Transverse colon (tissue), 3 donors: Measurements from ENCODE around the gene IER5.

Source experiments
- CTCF ChIP-seq, 5 experiments: fragments of 200-600 bp in 3 of 5; fragments of 450-650 bp in 2 of 5; sonication (generic) in 3 of 5; IDR thresholded peaks; 1 replicate in 2 of 5; 2 replicates in 3 of 5; pipeline ENCODE4 v1.5.1; 2016 to 2017; ENCODE audit warnings: antibody characterized with exemption in 5 of 5, inconsistent platforms in 3 of 5, mild to moderate bottlenecking in 2 of 5, moderate library complexity in 1 of 5
- EP300 ChIP-seq: sonication (generic); formaldehyde crosslinking; IDR thresholded peaks from one replicate; pipeline ENCODE4 v1.6.1; 2017; ENCODE audit warnings: antibody characterized with exemption, low read depth
- POLR2A ChIP-seq: fragments of 450-650 bp; IDR thresholded peaks from one replicate; pipeline ENCODE4 v1.6.1; 2016; ENCODE audit warnings: antibody characterized with exemption, mild to moderate bottlenecking, moderate library complexity

DNA sequence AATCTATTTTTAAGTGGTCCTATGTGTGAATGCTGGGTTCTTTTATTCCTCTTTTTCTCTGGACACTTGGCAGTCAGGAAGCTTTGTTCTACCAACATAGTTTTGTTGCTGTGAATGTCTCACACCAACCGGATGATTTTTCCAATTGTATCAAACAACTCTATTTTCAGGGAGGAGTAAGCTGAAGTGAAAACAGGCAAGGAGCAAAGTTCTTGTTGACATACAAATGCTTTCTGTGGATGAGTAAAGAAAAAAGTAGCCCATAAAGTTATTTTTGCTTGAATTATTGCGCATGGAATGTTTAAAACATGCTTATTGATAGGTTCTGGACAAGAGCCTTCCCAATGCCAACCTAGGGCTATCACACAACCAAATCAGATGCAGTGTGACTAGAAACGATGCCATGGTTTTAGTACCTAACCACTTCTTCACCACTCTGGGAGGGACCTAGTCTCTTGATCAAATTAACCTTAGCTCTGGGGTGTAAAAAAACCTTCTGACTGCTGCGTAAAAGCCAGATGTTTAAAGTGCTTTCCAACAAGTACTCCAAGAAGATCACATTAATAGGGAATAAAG, 4.5 kb downstream of the IER5 start:
- TF ChIP-seq CTCF (IDR thresholded peaks at IDR 0.05) (no peak), POLR2A (no peak), EP300 (no peak)
